PC-9 (cell line): Measurements from ENCODE around the gene ZNF609. TPM values are rescaled to one million over a fixed set of nuclear protein-coding genes. Genes with fewer than 3 reads are reported as not detected.

Experiments
- BruUV-seq: library from RNA; stranded (reverse); fragments of 400-500 nt; replicated peaks from 2 replicates; lab custom pipeline; 2021; lab: Mats Ljungman, UMichigan
- CTCF ChIA-PET: fragments of 300-600 bp; sonication (Branson Sonifier 250); formaldehyde crosslinking; loops from one replicate; lab custom pipeline; 2022; ENCODE audit warnings: antibody characterized with exemption; lab: Charles Lee
- POLR2A ChIA-PET: fragments of 300-600 bp; sonication (Branson Sonifier 250); formaldehyde crosslinking; loops from one replicate; lab custom pipeline; 2022; ENCODE audit warnings: antibody characterized with exemption; ENCODE audit not compliant: unreplicated experiment; lab: Charles Lee
- DNase-seq, 2 experiments: peaks; one replicate each; pipeline versions ENCODE4 v3.0.0 to v3.0.0-alpha.2; 2015 to 2022; ENCODE audit warnings: mixed read lengths in 1 of 2
- H2AFZ ChIP-seq: fragments of 200-600 bp; sonication (generic); 2 replicates; pipeline ENCODE4 v1.8.1; 2017; ENCODE audit warnings: antibody characterized with exemption
- H3F3A ChIP-seq: fragments of 200-600 bp; sonication (generic); 2 replicates; pipeline ENCODE4 v1.8.1; 2017; ENCODE audit warnings: antibody characterized with exemption, mild to moderate bottlenecking, low read depth; ENCODE audit not compliant: insufficient read depth
- H3K27ac ChIP-seq: fragments of 200-600 bp; sonication (generic); 2 replicates; pipeline ENCODE4 v1.6.1; 2016; ENCODE audit warnings: mixed run types
- H3K27me3 ChIP-seq: fragments of 200-600 bp; sonication (generic); 2 replicates; pipeline ENCODE4 v1.6.1; 2016; ENCODE audit warnings: low read depth, mixed run types; ENCODE audit not compliant: insufficient read depth
- H3K36me3 ChIP-seq: fragments of 200-600 bp; sonication (generic); 2 replicates; pipeline ENCODE4 v1.6.1; 2016; ENCODE audit warnings: low read depth, mixed run types
- H3K4me1 ChIP-seq: fragments of 200-600 bp; sonication (generic); replicated peaks from 2 replicates; pipeline ENCODE4 v1.6.1; 2016; ENCODE audit warnings: mixed run types; ENCODE audit not compliant: insufficient read depth
- H3K4me2 ChIP-seq: fragments of 200-600 bp; sonication (generic); 2 replicates; pipeline ENCODE4 v1.6.1; 2017; ENCODE audit warnings: mixed run types
- H3K4me3 ChIP-seq: fragments of 200-600 bp; sonication (generic); 2 replicates; pipeline ENCODE4 v1.6.1; 2016; ENCODE audit warnings: mixed run types
- H3K79me2 ChIP-seq: fragments of 200-600 bp; sonication (generic); 2 replicates; pipeline ENCODE4 v1.6.1; 2017; ENCODE audit warnings: low read depth, mixed run types
- H3K9me2 ChIP-seq: fragments of 200-600 bp; sonication (generic); 2 replicates; pipeline ENCODE4 v1.8.1; 2017; ENCODE audit warnings: mild to moderate bottlenecking; ENCODE audit not compliant: insufficient read depth
- H3K9me3 ChIP-seq: fragments of 200-600 bp; sonication (generic); 2 replicates; pipeline ENCODE4 v1.8.1; 2016; ENCODE audit warnings: low read depth; ENCODE audit not compliant: insufficient read depth
- H4K20me1 ChIP-seq: fragments of 200-600 bp; sonication (generic); 2 replicates; pipeline ENCODE4 v1.8.1; 2017; ENCODE audit not compliant: insufficient read depth
- CTCF ChIP-seq: fragments of 200-600 bp; sonication (generic); conservative IDR thresholded peaks from 2 replicates; pipeline ENCODE4 v1.6.1; 2017; ENCODE audit warnings: mixed run types, antibody characterized with exemption, mild to moderate bottlenecking, moderate library complexity
- EZH2 ChIP-seq: fragments of 200-600 bp; sonication (generic); IDR thresholded peaks from 2 replicates; pipeline ENCODE4 v1.8.0; 2017; ENCODE audit warnings: antibody characterized with exemption, low read depth
- intact Hi-C: fragments of 100-400 bp; cut with micrococcal nuclease; formaldehyde crosslinking; loops from one replicate; pipeline ENCODE4 v1.10.0; 2022; ENCODE audit not compliant: unreplicated experiment
- total RNA-seq: library from RNA; stranded (reverse); gene quantifications from 2 replicates; pipeline ENCODE4 v1.2.3, GENCODE V29; 2021

ZNF609 gene
- total RNA-seq, 1 experiment from 2014 or later = 38.6 TPM

DNA sequence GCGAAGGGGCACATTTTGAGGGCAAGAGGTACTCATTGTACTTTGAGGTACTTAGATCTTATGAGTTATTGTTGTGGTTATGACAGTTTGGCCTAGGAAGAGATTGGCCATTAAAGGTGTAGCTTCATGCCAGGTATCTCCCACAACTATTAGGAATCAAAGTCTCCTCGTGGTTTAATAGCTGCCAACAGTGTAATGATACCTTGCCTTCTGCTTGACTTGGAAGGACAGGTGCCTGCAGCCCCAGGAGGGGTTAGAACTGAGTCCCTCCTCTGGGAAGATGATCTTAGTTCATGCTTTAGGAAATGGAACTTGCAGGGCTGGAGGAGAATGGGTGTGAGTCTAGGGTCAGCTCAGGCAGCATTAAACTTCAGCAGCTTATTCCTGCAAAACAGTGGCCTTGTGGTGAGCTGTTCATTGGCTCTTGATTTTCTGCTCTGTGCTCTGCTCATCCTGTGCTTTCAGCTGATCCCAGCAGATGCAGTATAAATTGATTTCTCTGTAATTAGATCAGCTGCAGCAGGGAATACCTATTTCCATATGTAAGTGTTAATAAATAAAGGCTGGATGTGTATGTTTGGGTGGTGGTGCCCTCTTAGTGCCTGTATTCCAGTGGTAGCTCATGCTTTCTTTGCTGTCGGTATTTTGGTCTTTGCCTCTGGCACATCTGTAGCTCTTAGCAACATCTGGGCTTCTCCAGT lies 40.5 kb downstream of the ZNF609 start:
- POLR2A ChIA-PET = no interaction called here
- Histone ChIP-seq H3K27ac (no peak overlapping the region), H3K4me2 (no peak overlapping the region), H3K4me3 (no peak overlapping the region), H3K27me3 (no peaks in the 10 kb centered on the region), H3K36me3 (no peaks in the 10 kb centered on the region), H3K9me2 (no peaks in the 10 kb centered on the region), H3K79me2 (no peaks in the 10 kb centered on the region), H4K20me1 (peaks cover 5% of the 10 kb centered on the region; the same call in 1 of the 2 replicates), H3K9me3 (no peaks in the 10 kb centered on the region), H2AFZ (no peak overlapping the region), H3K4me1 (no peaks in the 10 kb centered on the region), H3F3A (no peaks in the 10 kb centered on the region)
- CTCF ChIA-PET = no interaction called here
- intact Hi-C loops = no loop called here
- no peak for DNase-seq
- TF ChIP-seq EZH2 = no peak
- no peak for TF ChIP-seq CTCF
- BruUV-seq = no TSS peak

DNA sequence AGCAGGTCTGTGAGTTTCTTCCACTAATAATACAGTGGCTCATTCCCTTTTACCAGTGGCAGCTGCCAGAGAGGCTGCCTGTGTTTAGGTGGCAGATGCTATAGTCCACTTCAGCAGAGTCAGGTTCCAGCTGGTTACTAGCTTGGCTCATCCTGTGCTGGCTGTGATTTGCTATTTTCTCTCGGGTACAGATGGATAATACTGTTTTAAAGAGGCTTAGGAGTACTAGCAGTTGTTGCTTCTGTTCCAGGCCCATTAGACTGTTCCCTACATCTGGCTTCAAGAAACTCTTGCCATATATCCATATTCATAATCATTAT lies 41.0 kb downstream of the ZNF609 start:
- H3K79me2 ChIP-seq = no peaks in the 10 kb centered on the region
- POLR2A ChIA-PET = no interaction called here

GRCh38 chr15:64502151-64502550 lies 41.8 kb downstream of the ZNF609 start:
- no peak overlapping the region for H2AFZ ChIP-seq
- BruUV-seq = no TSS peak
- H3K27ac ChIP-seq = no peak overlapping the region
- H3K27me3 ChIP-seq = no peaks in the 10 kb centered on the region
- intact Hi-C loops = no loop called here
- no peaks in the 10 kb centered on the region for H3K4me1 ChIP-seq
- no peaks in the 10 kb centered on the region for H3F3A ChIP-seq
- CTCF ChIA-PET = no interaction called here
- no peaks in the 10 kb centered on the region for H3K9me3 ChIP-seq
- H3K4me2 ChIP-seq = no peak overlapping the region
- H3K9me2 ChIP-seq = no peaks in the 10 kb centered on the region
- no peak for DNase-seq
- no peaks in the 10 kb centered on the region for H3K79me2 ChIP-seq
- H3K36me3 ChIP-seq = no peaks in the 10 kb centered on the region
- H3K4me3 ChIP-seq = no peak overlapping the region
- peaks cover 5% of the 10 kb centered on the region; the same call in 1 of the 2 replicates for H4K20me1 ChIP-seq
- TF ChIP-seq EZH2 = no peak
- no peak for TF ChIP-seq CTCF
- POLR2A ChIA-PET = no interaction called here

More for the DNA sequence above, 41.0 kb downstream of the ZNF609 start:
- H3K9me3 ChIP-seq = no peaks in the 10 kb centered on the region
- BruUV-seq = no TSS peak
- intact Hi-C loops = no loop called here
- H3K4me1 ChIP-seq = no peaks in the 10 kb centered on the region
- H3K36me3 ChIP-seq = no peaks in the 10 kb centered on the region
- TF ChIP-seq CTCF = no peak
- no peaks in the 10 kb centered on the region for H3K27me3 ChIP-seq
- CTCF ChIA-PET = no interaction called here
- no peak overlapping the region for H2AFZ ChIP-seq
- no peak overlapping the region for H3K4me2 ChIP-seq
- H4K20me1 ChIP-seq = peaks cover 5% of the 10 kb centered on the region; the same call in 1 of the 2 replicates
- no peak for DNase-seq
- no peaks in the 10 kb centered on the region for H3K9me2 ChIP-seq
- H3K4me3 ChIP-seq = no peak overlapping the region
- no peak overlapping the region for H3K27ac ChIP-seq
- no peaks in the 10 kb centered on the region for H3F3A ChIP-seq
